Measurements from ENCODE around the gene RTN4RL1. TPM values are rescaled to one million over a fixed set of nuclear protein-coding genes. Genes with fewer than 3 reads are reported as not detected.
A peak's percentile ranks its signal among the peaks of the same experiment; 100 is the strongest.

The RTN4RL1 gene
- total and polyA plus RNA-seq, 2 of the 13 experiments (the other 11 are each of a cell fraction or from before 2014, with no cell fraction given): 0.01 TPM; not detected in 1

- intact Hi-C loops (cut with micrococcal nuclease; ENCODE audit: unreplicated experiment) (loop anchor here (10.0 kb wide), 2 partner anchors 49 to 139 kb away; no protein-coding TSS in a partner anchor), in situ Hi-C loops (cut with HindIII; ENCODE audit: extremely low pct_ligation_motif_present, low pct_unique_long_range_greater_than_20kb) (no loop called here)
- Histone ChIP-seq H3K4me3 (replicated peaks in 1 of 3; ENCODE audit: insufficient read depth in 1 of 3, low read depth in 2 of 3, low read length in 3 of 3) (peak overlapping the region; percentile 10 to 67 (median 27); a peak in 5 of 6 replicates), H3K4me2 (ENCODE audit: low read depth, low read length) (peak overlapping the region; percentile 77), H2AFZ (ENCODE audit: low read length) (no peak overlapping the region), H3K79me2 (ENCODE audit: insufficient read depth, low read length) (no peaks in the 10 kb centered on the region), H3K4me1 (ENCODE audit: insufficient read depth, low read length) (peaks cover 24% of the 10 kb centered on the region), H3K36me3 (replicated peaks in 1 of 2; ENCODE audit: control insufficient read depth in 1 of 2, insufficient read depth in 2 of 2, low read length in 2 of 2) (no peaks in the 10 kb centered on the region), H3K27me3 (ENCODE audit: control insufficient read depth in 1 of 2, insufficient read depth in 2 of 2, low read length in 2 of 2) (peaks cover 9 to 70% of the 10 kb centered on the region in 2 experiments), H4K20me1 (ENCODE audit: insufficient read depth, low read length) (no peaks in the 10 kb centered on the region), H3K27ac (ENCODE audit: extremely low read length, insufficient read depth, low read length) (no peak overlapping the region), H3K9me3 (ENCODE audit: low read length) (no peaks in the 10 kb centered on the region), H3K9ac (ENCODE audit: insufficient read depth, low read depth, low read length) (no peak overlapping the region)
- FAIRE-seq (no peak), DNase-seq (ENCODE audit: low spot score) (no peak), ATAC-seq (peak; percentile 17)
- TF ChIP-seq RFX5 (IDR thresholded peaks at IDR 0.05; ENCODE audit: low read depth, low read length) (peak; percentile 55; the same call in 1 of the 2 replicates), ZNF335 (CRISPR knock-in tag; IDR thresholded peaks at IDR 0.05) (no peak), SIX4 (CRISPR knock-in tag; IDR thresholded peaks at IDR 0.05) (no peak), MTA1 (CRISPR knock-in tag; IDR thresholded peaks at IDR 0.05; ENCODE audit: borderline replicate concordance) (peak; percentile 78; the same call in 1 of the 2 replicates), ZNF780A (CRISPR knock-in tag; IDR thresholded peaks at IDR 0.05) (no peak), ZFP36L1 (CRISPR knock-in tag; IDR thresholded peaks at IDR 0.05) (no peak), MTF2 (CRISPR knock-in tag; IDR thresholded peaks at IDR 0.05; ENCODE audit: borderline replicate concordance) (peak; percentile 78; the same call in 1 of the 2 replicates), TFAP4 (IDR thresholded peaks at IDR 0.05; ENCODE audit: borderline replicate concordance, low read depth) (no peak), SETDB1 (CRISPR knock-in tag; IDR thresholded peaks at IDR 0.05; ENCODE audit: borderline replicate concordance) (no peak), ZNF800 (CRISPR knock-in tag; IDR thresholded peaks at IDR 0.05) (peak; percentile 100), KDM2A (CRISPR knock-in tag; IDR thresholded peaks at IDR 0.05; ENCODE audit: borderline replicate concordance, low read depth) (0 out of 2 replicates have a peak, but pooled peaks have one; percentile 39), CEBPB (IDR thresholded peaks at IDR 0.05; ENCODE audit: borderline replicate concordance, low read depth, low read length) (peak; percentile 11; the same call in 1 of the 2 replicates), HNRNPLL (IDR thresholded peaks at IDR 0.05; ENCODE audit: low read depth, low read length, poor library complexity, severe bottlenecking) (peak; percentile 49), SIN3A (IDR thresholded peaks at IDR 0.05; ENCODE audit: borderline replicate concordance, low read depth, low read length) (no peak), EZH2 (conservative IDR thresholded peaks at IDR 0.05; ENCODE audit: low read depth, low read length) (peak; percentile 90), RFX3 (CRISPR knock-in tag; IDR thresholded peaks at IDR 0.05) (peak; percentile 28; the same call in 1 of the 2 replicates), PRPF4 (IDR thresholded peaks at IDR 0.05; ENCODE audit: low read depth, low read length, poor library complexity, severe bottlenecking) (no peak), ZNF563 (CRISPR knock-in tag; IDR thresholded peaks at IDR 0.05) (no peak), RFX1 (IDR thresholded peaks at IDR 0.05) (peak; percentile 43; the same call in 1 of the 2 replicates), SMAD9 (CRISPR knock-in tag; IDR thresholded peaks at IDR 0.05) (no peak)
- CTCF ChIA-PET (ENCODE audit: low intra/inter-chr PET ratio, low total read pairs): interaction anchor here (2.5 kb wide), 1 partner anchor 115 kb away, joined by 31 read pairs; no protein-coding TSS in a partner anchor
- WGBS (ENCODE audit: low lambda C conversion rate): 2% methylated on average over 8 of the region's 85 CpGs
- POLR2A ChIA-PET: interaction anchor here (0.7 to 2.8 kb wide), 3 partner anchors 27 to 119 kb away, joined by 3 to 18 read pairs (median 18); no protein-coding TSS in a partner anchor
- no TSS peak for BruUV-seq (replicated peaks)
Measured at GRCh38 chr17:2023692-2024571, 1.2 kb downstream of the RTN4RL1 start.

All from HepG2 (cell line).